PFSK-1 (cell line): Measurements from ENCODE around the gene LACTBL1.

ENCODE experiments used
- FOXP2 ChIP-seq: optimal IDR thresholded peaks from 2 replicates; pipeline ENCODE3; 2011; ENCODE audit warnings: borderline replicate concordance, control low read depth, inconsistent platforms; ENCODE audit not compliant: insufficient read depth; ENCODE audit errors: extremely low read length, extremely low read depth
- POLR2AphosphoS5 ChIP-seq: IDR thresholded peaks from 2 replicates; pipeline ENCODE4 v1.6.1; 2012; ENCODE audit warnings: low read depth, mild to moderate bottlenecking, control low read depth, low read length, moderate library complexity
- REST ChIP-seq, 2 experiments: IDR thresholded peaks; 2 replicates each; pipeline versions ENCODE4 v1.6.1 to v1.8.0; 2011 to 2012; ENCODE audit warnings: low read depth in 2 of 2, low read length in 2 of 2, control low read depth in 1 of 2, inconsistent platforms in 1 of 2, mild to moderate bottlenecking in 1 of 2, moderate library complexity in 1 of 2; ENCODE audit not compliant: insufficient read depth in 1 of 2
- SIN3A ChIP-seq: IDR thresholded peaks from 2 replicates; pipeline ENCODE4 v1.6.1; 2012; ENCODE audit warnings: mild to moderate bottlenecking, low read length, moderate library complexity, borderline replicate concordance; ENCODE audit not compliant: insufficient read depth
- TAF1 ChIP-seq: IDR thresholded peaks from 2 replicates; pipeline ENCODE4 v1.6.1; 2012; ENCODE audit warnings: low read length, control low read depth, borderline replicate concordance; ENCODE audit not compliant: insufficient read depth

LACTBL1 gene

GRCh38 chr1:22914633-22915217, 57.9 kb downstream of the LACTBL1 start:
- TF ChIP-seq FOXP2 = no peak
- no peak for TF ChIP-seq POLR2AphosphoS5
- TF ChIP-seq TAF1 = no peak
- no peak for TF ChIP-seq REST (IDR thresholded peaks at IDR 0.05; ENCODE audit: insufficient read depth in 1 of 2, low read depth in 2 of 2, low read length in 2 of 2)
- TF ChIP-seq SIN3A = no peak

- no peak for TF ChIP-seq REST (IDR thresholded peaks at IDR 0.05; ENCODE audit: insufficient read depth in 1 of 2, low read depth in 2 of 2, low read length in 2 of 2)
- TF ChIP-seq TAF1 = no peak
- no peak for TF ChIP-seq SIN3A
- TF ChIP-seq FOXP2 = no peak
- TF ChIP-seq POLR2AphosphoS5 = no peak
Measured at GRCh38 chr1:22914156-22914555, 58.5 kb downstream of the LACTBL1 start.

GRCh38 chr1:22913421-22914141, 59.1 kb downstream of the LACTBL1 start:
- TF ChIP-seq SIN3A = no peak
- no peak for TF ChIP-seq REST (IDR thresholded peaks at IDR 0.05; ENCODE audit: insufficient read depth in 1 of 2, low read depth in 2 of 2, low read length in 2 of 2)
- TF ChIP-seq TAF1 = no peak
- no peak for TF ChIP-seq FOXP2
- TF ChIP-seq POLR2AphosphoS5 = no peak

GRCh38 chr1:22912311-22912710, 60.4 kb downstream of the LACTBL1 start:
- TF ChIP-seq TAF1 = no peak
- no peak for TF ChIP-seq POLR2AphosphoS5
- no peak for TF ChIP-seq REST (IDR thresholded peaks at IDR 0.05; ENCODE audit: insufficient read depth in 1 of 2, low read depth in 2 of 2, low read length in 2 of 2)
- no peak for TF ChIP-seq FOXP2
- TF ChIP-seq SIN3A = no peak
